GM18508 (cell line): Measurements from ENCODE around the gene GPR141.

ENCODE experiments used
- ATAC-seq: cut with Tn5 transposase; IDR thresholded peaks from one replicate; pipeline ENCODE4 v1.9.1; 2021; ENCODE audit warnings: moderate number of reproducible peaks; ENCODE audit not compliant: insufficient read depth, unreplicated experiment

The GPR141 gene

GRCh38 chr7:37729181-37729580 is 45.6 kb downstream of the GPR141 start:
- ATAC-seq, result no peak

DNA sequence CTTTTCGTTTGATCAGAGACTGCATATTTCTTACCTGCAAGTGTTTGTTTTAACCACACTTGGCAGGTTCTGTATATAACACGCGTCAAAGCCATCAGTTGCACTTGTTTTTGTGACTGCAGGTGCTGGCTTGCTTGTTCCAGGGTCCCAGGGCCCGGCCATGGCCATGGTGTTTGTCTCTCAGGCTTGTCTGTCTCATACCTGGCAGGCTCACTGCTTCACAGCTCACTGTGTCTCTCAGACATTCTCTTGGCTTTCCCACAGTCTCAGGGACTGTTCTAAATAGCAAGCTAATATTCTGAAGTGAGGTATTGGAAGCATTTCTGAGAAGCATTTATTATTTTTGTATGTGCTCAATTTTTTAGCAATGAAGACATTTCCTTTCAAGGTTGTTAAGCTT is 46.9 kb downstream of the GPR141 start:
- ATAC-seq, result no peak

DNA sequence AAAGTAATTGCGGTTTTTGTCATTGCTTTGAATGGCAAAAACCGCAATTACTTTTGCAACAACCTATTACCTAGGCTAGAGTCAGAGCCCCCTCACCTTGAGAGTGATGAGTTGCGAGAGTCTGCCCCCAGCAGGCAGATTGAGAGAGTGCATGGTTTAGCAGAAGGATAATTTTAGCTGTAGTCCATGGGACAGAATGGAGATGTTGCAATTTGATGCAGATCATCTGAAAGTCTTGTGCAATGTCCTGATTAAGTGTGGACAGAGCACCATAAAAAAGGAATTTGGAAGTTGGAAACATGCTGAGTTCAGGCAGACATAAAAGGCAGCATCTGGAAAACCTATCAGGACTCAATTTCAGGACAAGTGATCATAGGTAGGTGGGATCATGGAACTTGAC is 48.7 kb downstream of the GPR141 start:
- no peak for ATAC-seq

DNA sequence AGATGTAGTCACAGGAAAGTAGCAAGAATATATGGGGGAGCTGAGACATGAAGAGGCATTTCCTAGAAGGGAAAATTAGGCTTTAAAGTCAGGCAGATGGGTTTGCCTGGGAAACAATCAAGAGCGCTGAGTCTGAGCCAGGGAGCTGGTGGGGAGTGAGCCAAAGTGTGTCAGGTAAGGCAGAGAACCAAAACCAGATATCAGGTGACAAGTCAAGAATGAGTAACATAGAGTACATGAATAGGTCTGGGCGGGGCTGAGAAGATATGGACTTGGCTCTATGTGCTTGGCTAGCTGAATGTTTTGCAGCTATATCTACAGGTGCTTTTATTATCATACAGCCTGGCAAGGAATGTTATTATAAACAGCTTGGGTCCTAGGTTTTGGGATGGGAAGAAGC is 49.3 kb downstream of the GPR141 start:
- no peak for ATAC-seq

DNA sequence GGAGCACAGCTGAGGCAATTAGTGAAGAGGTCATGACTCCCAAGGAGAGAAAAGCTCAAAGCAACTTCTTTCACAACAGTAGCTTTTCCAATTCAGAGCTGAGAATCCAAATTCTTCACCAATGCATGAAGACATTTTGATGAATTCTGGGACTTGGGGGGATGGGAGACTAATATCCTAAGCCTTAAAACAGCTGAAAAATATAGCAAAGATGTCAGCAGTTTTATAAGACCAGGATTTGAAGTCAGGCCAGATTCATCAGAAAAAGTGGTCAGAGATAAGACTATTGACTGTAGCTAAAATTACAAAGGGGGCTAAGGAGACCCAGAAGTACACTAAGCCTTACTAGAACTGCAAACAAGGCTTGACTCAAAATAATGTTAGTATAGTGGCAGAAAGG is 51.6 kb downstream of the GPR141 start:
- no peak for ATAC-seq

DNA sequence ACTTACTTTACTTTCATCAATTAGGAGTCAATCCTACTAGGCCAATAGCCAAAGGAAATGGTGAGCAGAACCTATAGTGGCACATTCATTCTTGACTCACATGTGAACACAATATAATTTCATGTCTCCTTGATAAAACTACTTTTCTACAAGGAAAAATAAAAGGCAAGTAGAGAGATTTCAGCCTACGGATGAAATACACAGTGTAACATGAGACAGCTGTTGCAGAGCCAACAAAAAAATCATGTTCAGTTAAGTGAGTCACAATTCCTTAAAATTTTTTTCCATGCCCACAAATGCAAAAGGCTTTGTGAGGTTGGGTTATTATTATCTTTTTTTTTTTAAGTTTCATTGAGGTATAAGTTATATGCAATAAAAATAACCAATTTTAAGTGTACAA is 54.8 kb downstream of the GPR141 start:
- no peak for ATAC-seq

GRCh38 chr7:37740398-37740797 is 56.8 kb downstream of the GPR141 start:
- ATAC-seq, result no peak

GRCh38 chr7:37741776-37742175 is 58.2 kb downstream of the GPR141 start:
- no peak for ATAC-seq

DNA sequence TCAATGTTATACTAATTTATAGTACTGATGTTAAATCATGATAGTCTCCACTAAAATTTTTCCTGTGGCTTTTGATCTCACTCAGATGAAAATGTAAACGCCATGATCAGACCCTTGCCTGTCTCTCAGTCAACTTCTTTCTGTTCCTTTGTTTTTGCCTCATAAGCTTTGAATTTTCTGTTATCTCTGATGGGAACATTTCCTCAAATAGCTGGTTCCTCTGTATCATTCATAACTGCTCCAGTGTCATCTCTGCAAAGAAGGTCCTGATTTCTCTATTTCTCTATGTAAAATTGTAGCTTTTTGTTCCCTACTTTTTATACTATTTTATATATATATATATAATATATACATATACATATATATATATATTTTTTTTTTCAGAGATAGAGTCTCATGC is 67.5 kb downstream of the GPR141 start:
- ATAC-seq, result no peak

DNA sequence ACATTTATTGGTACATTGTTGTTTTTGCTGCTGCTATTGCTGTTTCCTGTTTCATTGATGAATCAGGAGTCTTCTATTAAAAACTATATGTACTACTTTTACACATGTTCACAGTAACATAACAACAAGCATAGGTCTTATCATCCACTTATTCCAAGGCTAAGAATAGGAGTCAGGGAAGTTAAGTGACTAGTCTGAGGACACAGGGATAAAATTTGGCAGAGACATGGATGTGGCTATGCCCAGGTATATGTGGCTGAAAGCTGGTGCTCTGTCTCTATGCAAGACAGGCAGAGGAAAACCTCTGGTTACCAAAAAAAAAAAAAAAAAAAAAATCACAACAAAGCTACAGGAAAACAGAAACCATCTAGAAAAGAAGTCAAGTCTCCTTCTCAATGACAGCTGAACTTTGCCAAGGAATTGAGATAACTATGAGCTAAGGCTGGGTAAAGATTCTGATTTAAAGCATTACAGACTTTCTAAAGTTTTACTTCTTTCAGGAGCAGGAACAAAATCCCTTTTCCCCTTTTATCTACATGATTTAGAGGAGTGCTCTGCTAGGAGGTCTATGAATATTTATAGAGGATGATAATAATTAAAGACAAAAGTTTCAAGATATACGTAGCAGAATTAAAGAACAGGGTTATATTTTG is 70.0 kb downstream of the GPR141 start:
- ATAC-seq, result no peak

DNA sequence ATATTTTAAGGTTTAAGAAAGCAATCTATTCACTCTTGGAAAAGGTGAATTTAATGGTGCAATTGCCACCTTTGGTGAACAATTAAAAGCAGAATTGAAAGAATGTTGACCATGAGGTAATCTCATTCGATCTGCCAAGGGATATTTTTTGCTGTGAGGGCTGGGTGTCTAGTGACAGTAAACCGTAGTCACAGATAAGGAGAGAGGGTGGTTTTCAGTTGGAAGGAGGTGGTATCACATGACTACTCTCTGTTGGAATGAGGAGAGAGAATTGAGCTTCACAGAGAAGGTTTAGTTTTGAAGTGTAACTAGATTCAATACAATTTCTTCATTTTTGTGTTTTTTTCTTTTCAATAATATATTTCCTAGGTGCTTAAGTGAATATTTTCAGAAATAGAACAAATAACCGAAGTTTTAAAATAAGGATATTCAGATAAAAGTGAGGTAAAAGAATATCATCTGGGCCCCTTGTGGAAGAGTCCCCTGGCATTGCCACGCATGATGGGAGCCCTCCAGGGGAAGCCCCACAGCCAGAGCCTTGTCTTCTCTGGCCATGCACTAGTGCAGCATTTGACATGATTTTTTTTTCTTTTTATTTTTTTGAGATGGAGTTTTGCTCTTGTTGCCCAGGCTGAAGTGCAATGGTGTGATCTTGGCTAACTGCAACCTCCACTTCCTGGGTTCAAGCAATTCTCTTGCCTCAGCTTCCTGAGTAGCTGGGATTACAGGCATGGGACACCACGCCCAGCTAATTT is 73.4 kb downstream of the GPR141 start:
- no peak for ATAC-seq

- no peak for ATAC-seq
Measured at GRCh38 chr7:37757563-37757962, 74.0 kb downstream of the GPR141 start.

DNA sequence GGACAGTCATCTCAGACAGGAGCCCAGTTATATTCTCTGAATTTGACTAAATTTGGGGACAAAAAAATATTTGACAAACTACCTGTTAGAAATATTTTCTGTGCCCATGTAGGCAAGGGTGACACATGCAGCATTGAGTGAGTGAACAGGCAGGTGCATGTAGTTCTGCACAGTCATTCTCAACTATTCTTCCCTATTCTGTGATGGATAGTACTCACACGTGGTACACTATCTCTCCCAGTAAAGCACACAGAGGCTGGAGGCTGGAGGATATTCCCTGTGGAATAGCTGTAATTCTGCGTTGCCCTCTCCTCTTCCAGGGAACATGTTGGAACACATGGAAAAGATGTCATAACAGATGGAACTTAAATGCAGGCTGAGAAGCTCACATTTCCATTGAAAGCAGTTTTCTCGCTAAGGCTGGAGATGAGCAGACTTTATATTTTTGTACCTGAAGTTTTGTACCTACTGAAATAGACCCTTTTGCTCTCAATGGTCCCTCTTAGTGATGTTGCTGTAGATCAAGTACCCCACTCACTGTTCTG is 75.0 kb downstream of the GPR141 start:
- ATAC-seq, result no peak

GRCh38 chr7:37759526-37759925 is 76.0 kb downstream of the GPR141 start:
- ATAC-seq, result no peak

DNA sequence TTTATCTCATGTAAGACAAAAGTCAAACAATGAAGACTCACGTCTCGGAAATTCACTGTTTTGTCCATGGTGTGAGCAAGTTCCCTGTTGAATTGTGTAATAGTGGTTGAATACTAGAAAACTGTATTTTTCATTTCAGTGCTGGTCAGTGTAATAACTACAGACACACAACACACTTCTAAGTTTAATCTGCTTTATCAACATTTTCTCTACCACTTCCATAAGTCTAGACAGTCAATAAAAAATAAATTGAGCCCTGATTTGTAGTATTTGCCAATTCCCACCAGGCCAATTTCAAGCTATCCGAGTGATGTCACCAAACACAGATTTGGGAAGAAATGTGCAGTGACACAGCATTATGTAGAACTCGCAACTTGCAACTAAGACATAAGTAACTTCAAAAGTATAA is 81.9 kb downstream of the GPR141 start:
- no peak for ATAC-seq

DNA sequence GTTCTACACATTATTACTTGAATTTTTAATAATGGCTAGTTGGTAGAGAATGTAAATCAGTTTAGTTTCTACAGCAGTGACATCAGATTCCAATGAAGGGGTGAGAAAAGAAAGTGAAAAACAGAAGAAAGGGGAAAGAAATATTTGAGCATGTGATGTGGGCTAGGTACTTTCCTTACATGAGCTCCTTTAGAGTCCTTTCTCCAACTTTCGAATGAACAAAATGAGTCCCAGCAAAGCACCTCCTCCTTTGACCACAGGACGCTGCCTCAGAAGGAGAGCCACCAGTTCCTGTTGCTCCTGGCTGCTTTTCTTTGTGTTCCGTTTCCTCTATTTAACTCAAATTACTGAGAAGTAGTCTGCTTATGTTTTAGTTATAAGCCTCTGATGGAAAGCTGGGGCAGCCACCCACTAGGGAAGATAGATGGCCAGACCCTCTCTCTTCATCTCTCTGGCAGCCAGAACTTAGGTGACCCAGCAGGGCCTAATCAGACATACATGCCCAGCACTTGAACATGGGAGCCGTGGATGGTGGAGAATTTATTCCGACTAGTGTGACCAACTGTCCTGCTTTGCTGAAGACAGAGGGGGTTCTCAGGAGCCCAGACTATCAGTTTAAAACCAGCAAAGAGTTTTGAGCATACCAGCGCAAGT is 82.4 kb downstream of the GPR141 start:
- peak; percentile 87 for ATAC-seq

- no peak for ATAC-seq
Measured at GRCh38 chr7:37768611-37769010, 85.0 kb downstream of the GPR141 start.

DNA sequence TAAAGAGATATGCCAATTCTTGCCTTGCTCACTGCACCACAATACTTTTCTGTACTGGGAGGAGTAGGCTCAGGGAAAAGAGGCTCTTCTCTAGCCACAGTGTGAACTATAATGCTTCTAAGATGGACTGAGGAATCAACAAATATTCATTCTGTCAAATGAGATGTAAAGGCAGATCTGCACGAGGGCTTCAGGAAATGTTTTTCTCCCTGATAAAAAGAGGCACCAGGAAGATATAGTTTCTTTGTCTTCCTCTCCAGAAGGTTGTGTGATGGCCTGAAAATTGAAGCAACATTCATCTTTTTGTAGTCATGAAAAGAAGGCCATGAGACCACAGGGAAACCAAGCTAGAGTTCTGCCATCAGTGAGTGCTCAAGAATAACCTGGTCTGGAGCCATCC is 85.7 kb downstream of the GPR141 start:
- ATAC-seq, result no peak

DNA sequence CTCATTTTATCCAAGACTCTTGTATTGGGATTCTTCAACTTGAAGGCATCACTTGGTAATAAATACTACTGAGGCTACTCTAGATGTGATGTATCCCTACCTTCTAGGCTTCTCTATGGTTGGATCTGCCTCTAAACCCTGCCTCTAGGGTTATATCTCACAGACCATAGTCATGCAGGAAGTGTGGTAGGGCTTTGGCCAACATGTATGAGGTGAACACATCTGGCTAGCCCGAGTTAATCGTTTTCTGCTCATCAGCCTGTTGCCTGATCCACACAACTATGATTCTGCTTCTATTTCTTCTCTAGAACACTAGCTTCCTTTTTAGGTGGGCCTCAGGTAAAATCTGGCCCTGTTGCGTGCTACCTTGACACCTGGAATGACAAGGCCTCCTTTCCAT is 86.2 kb downstream of the GPR141 start:
- no peak for ATAC-seq

DNA sequence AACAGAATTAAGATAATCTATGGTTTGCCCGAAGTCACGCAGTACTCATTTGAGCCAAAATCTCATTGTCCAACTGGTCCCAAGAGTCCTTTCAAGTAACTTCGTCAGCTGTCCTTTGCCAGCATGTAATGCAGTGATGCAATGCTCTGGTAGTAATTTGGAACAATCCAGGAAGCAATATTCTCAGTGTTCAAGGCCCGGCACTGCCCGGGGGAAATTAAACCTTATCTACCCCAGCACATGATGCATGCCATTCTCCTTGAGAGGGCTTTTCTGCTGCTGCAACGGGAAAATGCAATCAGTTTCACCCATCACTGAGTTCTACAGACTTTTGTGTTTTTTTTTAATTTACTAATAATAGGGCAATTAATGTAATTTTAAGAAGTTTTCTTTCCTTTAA is 87.3 kb downstream of the GPR141 start:
- no peak for ATAC-seq

- ATAC-seq, result no peak
Measured at GRCh38 chr7:37771342-37771741, 87.8 kb downstream of the GPR141 start.
